Peyer's patch (tissue), 4 donors: ENCODE measurements around the gene RAB7B. TPM values are rescaled to one million over a fixed set of nuclear protein-coding genes. Genes with fewer than 3 reads are reported as not detected.

Experiments used
- DNase-seq, 3 donors: peaks; one replicate each; pipeline ENCODE4 v3.0.0-alpha.2; 2017 to 2019
- H3K27ac ChIP-seq, 4 donors: fragments of 200-600 bp; sonication (generic); one replicate each; pipeline ENCODE4 v1.5.1; 2016 to 2019
- H3K27me3 ChIP-seq, 2 donors: fragments of 200-600 bp; sonication (generic); one replicate each; pipeline ENCODE4 v1.5.1; 2019
- H3K36me3 ChIP-seq, 3 donors: fragments of 200-600 bp; sonication (generic); one replicate each; pipeline ENCODE4 v1.5.1; 2016 to 2019
- H3K4me1 ChIP-seq, 4 donors: fragments of 200-600 bp; sonication (generic); one replicate each; pipeline ENCODE4 v1.5.1; 2016 to 2019
- H3K4me3 ChIP-seq, 4 donors: fragments of 200-600 bp; sonication (generic); 1 replicate in 3 of 4; 2 replicates in 1 of 4; pipeline ENCODE4 v1.5.1; 2016 to 2019; ENCODE audit warnings: mild to moderate bottlenecking in 1 of 4
- H3K9me3 ChIP-seq, 4 donors: fragments of 200-600 bp; sonication (generic); one replicate each; pipeline ENCODE4 v1.5.1; 2016 to 2019; ENCODE audit warnings: mild to moderate bottlenecking in 1 of 4
- POLR2A ChIP-seq, 2 donors: fragments of 450-650 bp; IDR thresholded peaks; one replicate each; pipeline ENCODE4 v1.5.1; 2017; ENCODE audit warnings: antibody characterized with exemption in 2 of 2, mild to moderate bottlenecking in 2 of 2, moderate library complexity in 2 of 2
- total RNA-seq, 4 donors: library from RNA; depleted of rRNA; stranded (reverse); fragments of >200 nt; gene quantifications; one replicate each; pipeline ENCODE4 v1.1.0, GENCODE V29; 2016
- TF ChIP-seq, protein P1 (sequence below), 6 experiments: fragments of 450-650 bp in 4 of 6; fragments of 200-600 bp in 2 of 6; sonication (generic) in 1 of 6; IDR thresholded peaks; one replicate each; pipeline ENCODE4 v1.5.1; 2017 to 2019; ENCODE audit warnings: antibody characterized with exemption in 6 of 6, mild to moderate bottlenecking in 3 of 6, moderate library complexity in 1 of 6

RAB7B gene
- total RNA-seq, 4 donors from 2014 or later = 0.35 to 0.47 (median 0.40) TPM; not detected in 1

DNA sequence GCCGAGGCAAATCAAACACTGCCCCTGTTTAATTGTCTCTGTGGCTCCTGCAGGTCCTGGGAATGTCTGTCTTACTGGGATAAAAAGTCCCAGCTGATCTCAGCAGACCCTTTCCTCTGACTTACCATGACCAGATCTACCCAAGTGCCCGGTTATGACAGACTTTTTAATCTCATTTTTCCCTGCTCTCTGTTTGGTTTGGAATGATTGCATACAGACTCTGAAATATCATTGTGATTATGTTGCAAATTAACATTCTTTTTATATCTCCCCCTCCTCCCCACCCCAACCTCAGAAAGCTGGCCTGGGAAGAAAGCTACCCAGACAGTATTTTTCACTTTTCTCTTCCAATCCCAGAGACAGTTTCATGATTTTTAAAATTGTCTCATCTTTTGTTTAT lies 16.3 kb downstream of the RAB7B start:
- Histone ChIP-seq H3K4me3 (no peak overlapping the region), H3K27me3 (no peaks in the 10 kb centered on the region), H3K4me1 (peaks cover 0 to 6% (median 0%) of the 10 kb centered on the region in 4 donors), H3K36me3 (no peaks in the 10 kb centered on the region), H3K27ac (no peak overlapping the region), H3K9me3 (no peaks in the 10 kb centered on the region)
- DNase-seq = no peak
- TF ChIP-seq, protein P1, sequence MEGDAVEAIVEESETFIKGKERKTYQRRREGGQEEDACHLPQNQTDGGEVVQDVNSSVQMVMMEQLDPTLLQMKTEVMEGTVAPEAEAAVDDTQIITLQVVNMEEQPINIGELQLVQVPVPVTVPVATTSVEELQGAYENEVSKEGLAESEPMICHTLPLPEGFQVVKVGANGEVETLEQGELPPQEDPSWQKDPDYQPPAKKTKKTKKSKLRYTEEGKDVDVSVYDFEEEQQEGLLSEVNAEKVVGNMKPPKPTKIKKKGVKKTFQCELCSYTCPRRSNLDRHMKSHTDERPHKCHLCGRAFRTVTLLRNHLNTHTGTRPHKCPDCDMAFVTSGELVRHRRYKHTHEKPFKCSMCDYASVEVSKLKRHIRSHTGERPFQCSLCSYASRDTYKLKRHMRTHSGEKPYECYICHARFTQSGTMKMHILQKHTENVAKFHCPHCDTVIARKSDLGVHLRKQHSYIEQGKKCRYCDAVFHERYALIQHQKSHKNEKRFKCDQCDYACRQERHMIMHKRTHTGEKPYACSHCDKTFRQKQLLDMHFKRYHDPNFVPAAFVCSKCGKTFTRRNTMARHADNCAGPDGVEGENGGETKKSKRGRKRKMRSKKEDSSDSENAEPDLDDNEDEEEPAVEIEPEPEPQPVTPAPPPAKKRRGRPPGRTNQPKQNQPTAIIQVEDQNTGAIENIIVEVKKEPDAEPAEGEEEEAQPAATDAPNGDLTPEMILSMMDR (IDR thresholded peaks at IDR 0.05) = no peak
- TF ChIP-seq POLR2A (IDR thresholded peaks at IDR 0.05) = no peak

DNA sequence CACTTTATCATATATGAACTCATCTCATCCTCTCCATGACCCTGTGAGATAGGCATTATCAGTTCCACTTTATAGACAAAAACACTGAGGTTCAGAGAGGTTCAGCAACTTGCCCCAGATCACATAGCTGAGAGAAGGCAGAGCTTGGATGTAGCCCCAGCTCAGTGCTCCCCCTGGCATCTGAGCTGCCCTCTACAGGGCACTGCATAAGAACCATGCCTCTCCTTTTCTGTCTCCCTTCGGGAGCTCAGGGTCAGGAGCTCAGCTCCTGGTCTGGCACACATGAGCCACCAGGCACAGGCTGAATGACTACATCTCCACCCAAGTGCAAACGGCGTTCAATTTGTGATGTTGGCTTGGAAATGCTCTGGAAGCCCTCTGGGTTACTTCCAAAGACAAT lies 16.9 kb downstream of the RAB7B start:
- Histone ChIP-seq H3K4me3 (no peak overlapping the region), H3K9me3 (no peaks in the 10 kb centered on the region), H3K4me1 (peaks cover 0 to 6% (median 0%) of the 10 kb centered on the region in 4 donors), H3K27ac (no peak overlapping the region), H3K36me3 (no peaks in the 10 kb centered on the region), H3K27me3 (no peaks in the 10 kb centered on the region)
- no peak for TF ChIP-seq POLR2A (IDR thresholded peaks at IDR 0.05)
- TF ChIP-seq, protein P1 (IDR thresholded peaks at IDR 0.05) = no peak
- DNase-seq = no peak

DNA sequence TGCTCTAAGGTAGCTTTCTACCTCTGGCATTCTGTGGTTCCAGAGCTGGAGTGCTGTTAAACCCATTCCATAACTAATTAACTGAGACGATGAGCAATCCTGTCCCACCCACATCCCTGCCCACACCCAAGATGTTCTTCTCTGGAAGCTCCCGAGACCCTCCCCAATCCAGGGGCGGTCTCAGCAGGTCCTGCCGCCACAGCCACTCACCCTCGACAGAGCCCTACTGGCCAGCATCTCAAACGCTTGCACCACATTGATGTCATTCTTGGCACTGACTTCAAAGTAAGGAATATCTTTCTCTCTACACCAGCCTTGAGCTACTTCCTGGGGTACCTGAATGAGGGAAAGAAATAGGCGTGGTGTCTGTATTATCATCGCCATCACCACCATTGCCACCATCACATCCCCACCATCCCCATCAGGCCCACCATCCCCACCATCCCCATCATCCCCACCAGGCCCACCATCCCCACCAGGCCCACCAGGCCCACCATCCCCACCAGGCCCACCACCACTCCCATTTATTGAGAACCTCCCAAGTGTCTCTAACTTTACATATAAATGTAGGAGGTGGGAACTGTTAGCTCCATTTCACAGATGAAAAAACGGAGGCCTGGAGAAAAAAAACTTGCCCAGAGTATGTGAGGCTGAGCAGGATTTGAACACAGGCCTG lies 17.7 kb downstream of the RAB7B start:
- no peak for DNase-seq

DNA sequence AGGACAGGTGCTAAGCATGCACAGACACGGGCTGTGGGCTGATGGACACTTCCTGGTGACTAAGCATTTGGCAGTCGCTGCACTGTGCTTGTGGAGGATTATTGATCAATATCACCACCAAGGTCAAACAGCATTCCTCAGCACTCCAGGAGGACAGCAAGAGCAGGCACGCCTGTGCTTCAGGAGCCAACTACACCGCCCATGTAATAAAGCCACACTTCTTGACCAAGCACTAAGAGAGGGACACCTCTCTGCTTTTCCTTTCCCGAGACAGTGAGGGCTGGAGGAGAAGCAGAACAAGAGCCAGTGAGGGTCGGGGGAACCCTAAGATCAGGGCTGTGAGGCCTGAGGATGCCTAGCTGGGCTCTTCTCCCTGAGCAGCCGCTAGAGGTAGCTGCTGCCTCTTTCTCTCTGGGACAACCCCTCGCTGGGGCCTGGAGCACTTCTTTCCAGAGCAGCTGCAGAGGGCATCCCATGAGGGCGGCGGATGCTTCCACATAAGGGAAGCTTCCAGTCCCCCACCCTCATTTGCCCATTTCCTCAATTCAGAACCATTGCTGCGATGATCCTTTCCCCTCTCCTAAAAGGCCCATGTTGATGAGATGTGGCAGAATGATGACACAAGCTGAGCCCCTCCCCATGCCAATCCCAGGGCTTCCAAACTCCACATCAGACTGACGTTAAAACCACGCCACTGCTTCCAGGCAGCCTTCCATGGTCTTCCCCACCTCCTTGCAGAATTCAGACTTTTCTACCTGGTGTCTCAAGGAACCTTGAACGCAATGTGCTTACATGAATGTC lies 19.1 kb downstream of the RAB7B start:
- no peak overlapping the region for H3K4me3 ChIP-seq
- peaks cover 0 to 6% (median 0%) of the 10 kb centered on the region in 4 donors for H3K4me1 ChIP-seq
- no peaks in the 10 kb centered on the region for H3K27me3 ChIP-seq
- no peaks in the 10 kb centered on the region for H3K9me3 ChIP-seq
- TF ChIP-seq, protein P1 (IDR thresholded peaks at IDR 0.05) = peak in 4 of 6 experiments; percentile 53 to 59 (median 56)
- no peak for TF ChIP-seq POLR2A (IDR thresholded peaks at IDR 0.05)
- H3K27ac ChIP-seq = peak overlapping the region in 1 of 4 donors; percentile 76
- no peaks in the 10 kb centered on the region for H3K36me3 ChIP-seq
- DNase-seq = peak; percentile 37 to 80 (median 65)

More for the DNA sequence above, 17.7 kb downstream of the RAB7B start:
- Histone ChIP-seq H3K36me3 (no peaks in the 10 kb centered on the region), H3K9me3 (no peaks in the 10 kb centered on the region), H3K27me3 (no peaks in the 10 kb centered on the region), H3K4me1 (peaks cover 0 to 6% (median 0%) of the 10 kb centered on the region in 4 donors), H3K27ac (no peak overlapping the region), H3K4me3 (no peak overlapping the region)
- TF ChIP-seq, protein P1 (IDR thresholded peaks at IDR 0.05) = no peak
- no peak for TF ChIP-seq POLR2A (IDR thresholded peaks at IDR 0.05)

DNA sequence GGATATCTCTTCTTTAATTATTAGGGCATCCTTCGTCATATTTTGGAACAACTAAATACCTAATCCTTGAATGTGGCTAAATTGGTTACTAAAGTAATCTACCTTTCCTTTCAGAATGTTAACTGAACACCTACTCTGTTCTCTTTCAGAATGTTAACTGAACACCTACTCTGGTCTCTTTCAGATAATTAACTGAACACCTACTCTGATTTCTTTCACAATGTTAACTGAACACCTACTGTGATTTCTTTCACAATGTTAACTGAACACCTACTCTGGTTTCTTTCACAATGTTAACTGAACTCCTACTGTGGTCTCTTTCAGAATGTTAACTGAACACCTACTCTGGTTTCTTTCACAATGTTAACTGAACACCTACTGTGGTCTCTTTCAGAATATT lies 21.9 kb downstream of the RAB7B start:
- Histone ChIP-seq H3K4me3 (no peak overlapping the region), H3K27me3 (no peaks in the 10 kb centered on the region), H3K27ac (no peak overlapping the region), H3K36me3 (no peaks in the 10 kb centered on the region), H3K9me3 (no peaks in the 10 kb centered on the region), H3K4me1 (peaks cover 0 to 6% (median 0%) of the 10 kb centered on the region in 4 donors)
- TF ChIP-seq, protein P1 (IDR thresholded peaks at IDR 0.05) = no peak
- TF ChIP-seq POLR2A (IDR thresholded peaks at IDR 0.05) = no peak
- DNase-seq = no peak
